Right ventricle myocardium superior (tissue), 1 donor: Measurements from ENCODE around the gene AIG1. TPM values are rescaled to one million over a fixed set of nuclear protein-coding genes. Genes with fewer than 3 reads are reported as not detected.

Experiments used
- ATAC-seq: fragments of 200-7000 bp; cut with Tn5 transposase; one replicate; pipeline ENCODE4 v1.9.1; 2020; ENCODE audit warnings: mild to moderate bottlenecking; ENCODE audit not compliant: poor library complexity
- DNase-seq: peaks from one replicate; pipeline ENCODE4 v3.0.0-alpha.2; 2020
- intact Hi-C: fragments of 100-400 bp; cut with DNase I; formaldehyde crosslinking; loops from one replicate; pipeline ENCODE4 v1.11.2; 2022
- total RNA-seq: library from RNA; stranded (reverse); fragmentation: NEBNext Ultra II Directional; extraction: Animal tissue kit (Norgen Biotek cat#: 25700); gene quantifications from one replicate; pipeline ENCODE4 v1.2.1, GENCODE V29; 2021
- donor health status: DM: no; HTN: yes; CAD: no; lungs with severe emphysema.

Gene AIG1
- total RNA-seq, 1 donor from 2014 or later, result 71.7 TPM

DNA sequence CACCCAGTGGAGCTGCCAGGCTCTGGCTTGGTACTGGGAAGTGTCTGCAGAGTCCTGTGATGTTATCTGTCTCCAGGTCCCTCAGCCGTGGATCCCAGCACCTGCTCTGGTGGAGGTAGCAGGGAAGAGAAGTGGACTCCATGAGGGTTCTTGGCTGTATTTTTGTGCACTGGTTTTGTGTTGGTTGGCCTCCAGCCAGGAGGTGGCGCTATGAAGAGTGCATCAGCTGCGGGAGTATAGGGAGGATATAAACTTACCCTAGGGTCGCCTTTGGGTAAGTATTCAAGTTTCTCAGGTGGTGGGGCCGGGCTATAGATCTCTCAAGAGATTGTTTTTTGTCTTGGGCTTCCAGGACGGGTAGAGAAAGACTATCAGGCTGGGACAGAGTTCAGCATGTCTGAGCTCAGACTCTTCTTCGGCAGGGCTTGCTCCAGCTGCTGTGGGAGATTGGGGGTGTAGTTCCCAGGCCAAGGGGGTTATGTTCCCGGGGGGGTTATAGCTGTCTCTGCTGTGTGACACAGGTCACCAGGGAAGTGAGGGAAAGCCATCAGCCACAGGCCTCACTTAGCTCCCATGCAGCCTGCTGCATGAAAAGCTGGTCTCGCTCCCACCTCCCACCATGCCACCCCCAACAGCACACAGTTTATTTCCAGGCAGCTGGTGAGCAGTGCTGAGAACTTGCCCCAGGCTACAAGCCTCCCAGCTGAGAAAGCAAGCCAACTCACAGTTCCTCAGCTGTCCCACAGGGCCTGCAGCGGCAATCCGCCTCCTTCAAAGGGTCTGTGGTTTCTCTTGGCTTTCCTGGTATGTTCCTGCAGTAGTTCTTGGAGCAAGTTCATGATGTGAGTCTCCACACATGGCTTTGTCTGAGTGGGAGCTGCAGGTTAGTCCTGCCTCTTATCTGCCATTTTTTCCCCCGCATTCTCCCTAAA, 115.7 kb downstream of the AIG1 start:
- no peak for DNase-seq
- intact Hi-C loops, result no loop called here
- ATAC-seq, result no peak

DNA sequence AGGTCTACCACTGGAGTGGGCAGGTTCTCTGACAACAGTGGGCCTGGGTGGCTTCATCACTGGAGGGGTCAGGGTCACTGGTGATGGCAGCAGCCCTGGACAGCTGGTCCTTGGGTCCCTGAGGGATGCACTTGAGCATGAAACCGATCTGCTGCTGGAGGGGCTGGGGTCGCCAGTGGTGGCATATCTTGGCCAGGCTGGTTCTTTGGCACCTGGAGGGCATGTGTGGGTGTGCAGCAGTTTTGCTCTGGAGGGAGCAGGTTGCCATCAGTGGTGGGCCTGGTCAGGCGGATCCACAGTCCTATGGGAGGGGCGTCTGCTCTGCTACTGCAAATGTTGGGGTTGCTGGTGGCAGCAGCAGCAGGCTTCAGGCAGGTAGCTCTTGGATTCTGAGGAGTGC, 117.0 kb downstream of the AIG1 start:
- ATAC-seq, result no peak

DNA sequence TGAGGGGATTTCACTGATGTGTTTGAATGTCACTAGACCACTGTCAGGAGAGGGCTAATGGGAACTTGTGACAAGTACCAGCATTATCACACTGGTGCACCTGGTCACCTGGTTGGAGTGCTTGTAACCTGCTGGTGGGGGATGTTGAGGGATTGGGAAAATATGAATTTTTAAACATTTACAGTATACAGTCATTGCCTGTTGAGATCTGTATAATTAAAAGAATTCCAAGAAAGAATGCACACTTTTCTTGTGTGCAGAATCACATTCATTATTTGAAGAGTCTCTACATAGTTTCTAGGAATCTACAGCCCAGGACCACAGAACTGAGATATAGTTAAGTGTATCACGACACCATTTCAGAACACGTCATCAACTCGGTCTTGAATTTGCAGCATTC, 118.4 kb downstream of the AIG1 start:
- intact Hi-C loops, result no loop called here
- no peak for DNase-seq
- no peak for ATAC-seq

More for the DNA sequence above, 117.0 kb downstream of the AIG1 start:
- DNase-seq, result no peak
- intact Hi-C loops, result no loop called here

DNA sequence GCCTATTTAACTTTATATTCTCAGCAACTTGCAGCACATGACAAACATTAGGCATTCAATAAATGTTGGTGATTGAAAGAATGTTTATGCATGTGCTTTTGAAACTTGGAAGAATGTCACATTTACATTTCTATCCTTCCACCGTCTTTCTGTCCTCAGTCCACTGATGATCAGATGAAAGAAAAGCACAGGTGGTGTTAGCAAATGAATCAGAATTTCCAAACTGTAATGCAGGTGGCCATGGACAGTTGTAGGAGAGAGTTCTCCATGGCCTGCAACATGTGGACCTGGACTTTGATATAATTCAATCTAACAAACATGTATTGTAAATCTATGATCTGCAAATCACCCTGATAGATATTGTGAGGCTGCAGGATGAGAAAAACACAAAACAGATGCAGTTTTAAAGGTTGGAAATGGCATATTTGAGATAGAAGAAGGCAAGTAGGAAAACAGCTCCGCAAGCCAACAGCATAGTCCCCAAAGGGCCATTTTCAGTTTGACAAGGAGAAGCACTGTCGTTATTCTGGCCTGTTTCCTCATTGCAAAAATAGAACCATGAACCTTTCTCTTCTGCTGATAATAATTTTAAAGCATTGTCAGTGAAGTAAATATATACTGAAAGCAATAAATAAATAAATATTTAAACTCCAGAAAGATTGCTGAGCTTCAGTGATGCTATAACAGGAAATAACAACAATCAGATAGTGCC, 119.4 kb downstream of the AIG1 start:
- intact Hi-C loops, result no loop called here
- ATAC-seq (no peak), DNase-seq (no peak)

DNA sequence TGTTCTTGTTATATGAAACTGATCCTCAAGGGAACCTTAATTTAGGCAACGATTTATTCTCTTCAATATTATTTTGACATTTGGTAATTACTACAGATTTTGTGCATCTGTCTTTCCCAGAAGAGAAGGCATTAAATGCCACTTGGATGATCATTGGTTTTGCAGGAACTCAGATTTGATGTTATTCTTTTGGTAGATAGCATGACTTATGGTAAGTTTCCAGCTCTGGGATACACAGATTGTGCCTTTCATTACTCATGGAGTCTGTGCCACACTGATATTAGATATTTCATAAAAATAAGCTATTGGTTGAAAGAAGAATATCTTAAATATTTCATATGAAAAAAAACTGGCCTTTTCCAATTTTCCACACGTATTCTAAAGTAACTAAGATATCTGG, 120.1 kb downstream of the AIG1 start:
- DNase-seq (no peak), ATAC-seq (no peak)
- intact Hi-C loops, result no loop called here

DNA sequence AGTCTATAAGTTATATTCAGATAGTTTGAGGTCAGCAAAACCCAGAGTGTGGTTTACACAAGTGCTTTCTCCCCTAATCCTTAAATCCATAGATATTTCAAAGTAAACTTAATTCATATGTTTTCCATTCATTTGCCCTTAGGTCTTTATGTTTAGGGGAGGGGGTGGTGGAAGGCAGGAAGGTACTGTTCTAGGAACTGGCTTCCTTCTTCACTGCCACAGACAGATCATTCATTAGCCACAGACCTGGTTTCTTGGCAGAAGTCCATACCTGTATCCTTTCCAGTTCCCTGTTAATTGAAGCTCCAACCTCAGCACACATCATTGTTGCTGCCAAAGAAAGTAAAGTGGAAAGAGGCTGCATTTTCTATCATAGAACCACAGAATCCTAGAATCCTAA, 123.0 kb downstream of the AIG1 start:
- ATAC-seq (peak; percentile 59), DNase-seq (no peak)
- intact Hi-C loops, result no loop called here

DNA sequence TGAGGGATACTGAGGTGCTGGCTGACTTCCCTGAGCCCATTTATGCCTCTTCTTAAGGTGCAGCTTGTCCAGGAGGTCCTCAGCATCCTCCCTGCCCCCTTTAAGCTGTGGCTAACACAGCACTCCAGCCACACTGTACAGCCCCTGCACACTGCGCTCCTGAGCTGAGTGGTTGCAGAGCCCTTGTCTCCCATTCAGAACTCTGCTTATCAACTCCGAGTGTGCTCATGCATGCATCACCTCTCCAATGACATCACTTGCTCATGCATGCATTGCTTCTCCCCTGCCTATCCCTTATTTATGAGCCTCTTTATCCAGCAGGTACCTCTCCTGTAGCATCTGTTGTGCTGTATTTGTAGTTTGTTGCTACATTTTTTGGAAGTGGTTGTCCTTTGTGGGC, 124.6 kb downstream of the AIG1 start:
- DNase-seq (no peak), ATAC-seq (no peak)
- intact Hi-C loops, result no loop called here

DNA sequence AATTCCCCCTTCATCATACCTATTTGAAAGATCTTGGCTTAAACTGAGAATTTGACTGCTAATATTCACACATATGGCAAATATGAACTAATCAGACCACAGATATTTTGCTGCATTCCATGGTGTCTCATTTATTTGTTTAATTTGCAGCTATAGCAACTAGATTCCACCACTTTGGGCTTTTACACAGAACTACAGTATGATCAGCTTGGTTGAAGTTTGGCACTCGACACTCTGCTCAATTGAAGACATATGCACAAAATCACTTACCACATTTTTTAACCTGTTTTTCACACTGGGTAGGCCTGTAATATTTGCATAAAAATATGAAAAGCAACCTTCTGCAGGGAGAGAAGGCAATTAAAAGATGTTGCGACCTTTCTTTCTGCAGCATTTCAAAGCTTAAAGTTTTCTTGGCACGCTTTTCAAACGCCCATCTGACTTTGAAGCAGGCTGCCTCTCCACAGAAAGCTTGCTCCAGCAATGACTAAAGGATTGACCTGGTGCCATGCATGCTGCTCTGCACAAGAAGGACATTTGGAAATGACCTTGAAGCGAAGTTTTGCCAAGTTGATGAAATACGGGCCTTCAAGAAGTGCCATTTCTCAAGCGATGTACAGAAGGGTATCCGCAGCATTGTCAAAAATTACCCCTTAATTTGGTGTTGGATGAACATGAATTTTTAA, 126.7 kb downstream of the AIG1 start:
- intact Hi-C loops, result no loop called here
- ATAC-seq (peak; percentile 81), DNase-seq (no peak)

DNA sequence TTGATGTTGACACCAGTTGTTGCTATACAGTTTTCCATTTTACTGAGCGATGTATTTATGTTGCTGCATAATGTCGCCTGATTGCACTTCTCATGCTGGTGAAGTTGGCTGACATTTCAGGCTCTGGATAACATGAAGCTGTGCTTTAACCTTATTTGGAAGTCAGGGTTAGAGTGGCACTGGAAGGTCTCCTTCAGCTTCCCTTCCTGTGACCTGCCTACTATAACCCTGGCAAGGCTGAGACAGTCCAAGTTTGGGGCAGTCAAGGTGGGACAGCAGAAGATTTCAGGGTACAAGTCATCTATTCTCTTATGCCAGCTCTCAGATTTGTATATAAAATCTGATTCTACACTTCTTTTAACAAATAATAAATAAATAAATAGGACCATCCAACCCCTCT, 127.6 kb downstream of the AIG1 start:
- ATAC-seq, result peak; percentile 37
- intact Hi-C loops, result no loop called here
- DNase-seq, result no peak

DNA sequence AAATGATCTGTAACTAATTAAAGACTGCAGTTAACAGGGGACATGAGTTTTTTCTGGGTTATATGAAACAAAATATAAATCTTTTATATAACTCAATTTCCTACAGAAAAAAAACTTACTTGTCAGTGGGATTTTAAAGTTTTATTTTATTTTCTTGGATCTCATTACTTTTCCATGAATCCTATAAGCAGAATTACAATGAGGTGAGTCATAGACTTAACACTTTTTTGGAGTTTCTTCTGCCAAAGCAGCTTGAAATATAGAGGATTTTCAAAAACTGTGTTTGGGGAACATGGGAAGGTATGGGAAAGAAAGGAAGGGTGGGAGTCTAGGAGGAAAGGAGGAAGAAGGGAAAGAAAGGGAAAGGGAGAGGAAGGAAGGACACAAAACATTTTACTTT, 130.7 kb downstream of the AIG1 start:
- no peak for ATAC-seq
- intact Hi-C loops, result no loop called here
- no peak for DNase-seq

DNA sequence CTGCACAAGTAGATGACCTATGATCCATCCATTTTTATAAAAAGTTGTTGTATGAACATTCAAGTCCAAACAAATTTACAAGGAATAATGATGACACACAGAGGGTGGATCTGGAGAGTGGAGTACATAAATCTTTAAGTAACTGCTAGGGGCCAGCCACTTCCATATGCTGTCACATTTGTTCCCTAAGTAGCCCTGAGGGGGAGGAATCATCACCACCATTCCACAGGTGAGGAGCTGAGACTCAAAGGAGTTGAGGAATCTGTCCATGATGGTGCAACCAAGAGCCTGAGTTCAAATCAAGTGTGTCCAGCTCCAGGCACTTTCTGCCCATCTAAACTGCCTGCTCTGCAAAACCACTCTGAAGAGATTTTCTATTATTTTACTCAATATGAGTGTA, 132.1 kb downstream of the AIG1 start:
- ATAC-seq (no peak), DNase-seq (no peak)
- intact Hi-C loops, result no loop called here

DNA sequence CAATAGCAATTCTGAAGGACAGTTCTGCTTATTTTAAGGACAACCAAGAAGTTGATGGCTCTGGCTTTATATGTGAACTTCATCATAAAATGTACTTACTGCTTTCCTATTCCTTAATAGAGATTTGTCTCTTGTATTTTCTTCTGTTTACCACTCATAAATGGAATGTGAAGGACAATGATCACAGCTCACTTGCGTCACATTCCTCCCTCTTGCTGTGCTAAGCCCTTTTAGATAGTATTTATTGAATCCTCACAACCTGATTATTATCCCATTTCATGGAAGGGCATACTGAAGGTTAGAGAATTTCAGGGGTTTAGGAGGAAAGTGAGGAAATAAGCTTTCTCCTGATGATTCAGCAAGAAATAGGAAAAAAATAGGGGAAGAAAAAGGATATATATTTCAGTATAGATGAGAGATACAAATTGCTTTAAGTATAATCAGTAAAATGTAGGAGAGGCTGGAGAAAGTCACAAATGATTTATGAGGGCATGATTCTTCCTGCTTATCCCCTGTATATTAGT, 132.9 kb downstream of the AIG1 start:
- no peak for DNase-seq
- ATAC-seq, result no peak
- intact Hi-C loops, result no loop called here

DNA sequence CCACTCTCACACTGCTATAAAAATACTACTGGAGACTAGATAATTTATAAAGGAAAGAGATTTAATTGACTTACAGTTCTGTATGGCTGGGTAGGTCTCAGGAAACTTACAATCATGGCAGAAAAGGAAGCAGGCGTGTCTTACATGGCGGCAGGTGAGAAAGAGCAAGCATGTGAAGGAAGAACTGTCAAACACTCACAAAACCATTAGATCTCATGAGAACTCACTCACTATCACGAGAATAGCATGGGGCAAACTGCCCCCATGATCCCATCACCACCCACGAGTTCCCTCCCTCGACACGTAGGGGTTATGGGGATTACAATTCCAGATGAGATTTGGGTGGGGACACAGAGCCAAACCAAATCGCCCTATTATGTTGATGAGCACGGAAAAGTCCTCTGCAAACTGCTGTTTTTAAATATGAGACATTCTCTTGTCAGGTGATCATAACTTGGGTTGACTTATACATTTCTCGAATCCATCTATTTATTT, 133.5 kb downstream of the AIG1 start:
- intact Hi-C loops, result no loop called here
- DNase-seq (no peak), ATAC-seq (no peak)

DNA sequence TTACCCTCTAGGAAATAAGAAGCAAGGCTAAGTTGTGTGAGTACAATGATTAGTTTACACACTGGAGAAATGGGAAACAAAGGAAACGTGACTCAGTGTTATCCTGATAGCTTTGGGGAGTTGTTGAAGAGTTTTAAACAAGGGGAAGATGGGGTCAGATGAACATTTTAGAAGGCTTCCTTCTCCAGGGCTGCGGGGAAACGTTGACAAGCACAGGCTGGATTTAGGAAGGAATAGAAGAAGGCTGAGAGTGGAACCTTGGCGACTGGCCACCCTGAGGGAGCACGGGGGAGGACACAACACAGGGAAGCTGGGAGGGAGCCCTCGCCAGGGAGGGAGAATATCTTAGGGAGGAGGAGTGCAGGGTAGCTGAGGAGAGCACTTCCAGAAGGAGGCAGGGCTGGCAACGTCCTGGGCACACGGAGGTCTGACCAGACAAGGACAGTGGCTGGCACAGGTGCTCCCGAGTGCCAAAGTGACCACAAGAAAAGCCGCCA, 134.7 kb downstream of the AIG1 start:
- ATAC-seq, result peak; percentile 38
- intact Hi-C loops, result no loop called here
- DNase-seq, result peak; percentile 49

DNA sequence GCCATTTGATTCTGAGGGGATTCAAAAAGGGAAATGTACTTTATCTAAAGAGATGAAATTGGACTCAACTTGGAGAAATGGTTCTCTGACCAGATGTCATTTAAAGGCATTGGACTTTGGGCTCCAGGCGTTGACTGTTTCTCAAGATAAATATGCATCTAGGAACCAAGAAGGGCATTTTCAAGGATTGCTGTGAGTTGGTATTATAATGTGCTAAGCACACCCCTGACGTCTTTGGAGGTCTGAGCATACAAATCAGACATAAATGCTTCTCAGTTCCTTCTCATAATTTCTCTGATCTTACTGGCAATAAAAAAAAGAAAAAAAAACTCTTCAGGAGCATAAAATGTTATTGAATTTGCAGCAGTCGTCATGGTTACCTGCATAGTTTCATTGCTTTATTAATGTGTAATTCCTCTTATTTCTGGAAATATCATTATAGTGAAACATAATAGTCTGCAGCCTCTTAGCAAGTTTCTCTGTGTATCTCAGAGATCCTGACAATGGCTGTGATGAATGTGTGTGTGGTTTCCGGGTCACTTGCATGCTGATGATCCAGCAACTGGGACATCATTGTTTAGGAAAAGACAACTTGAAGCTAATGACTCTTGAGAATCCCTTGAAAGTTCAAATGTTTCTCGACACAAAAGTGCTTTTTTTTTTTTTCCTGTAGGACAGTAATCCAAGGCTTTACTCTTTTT, 136.0 kb downstream of the AIG1 start:
- ATAC-seq, result no peak
- no peak for DNase-seq
- intact Hi-C loops, result no loop called here

DNA sequence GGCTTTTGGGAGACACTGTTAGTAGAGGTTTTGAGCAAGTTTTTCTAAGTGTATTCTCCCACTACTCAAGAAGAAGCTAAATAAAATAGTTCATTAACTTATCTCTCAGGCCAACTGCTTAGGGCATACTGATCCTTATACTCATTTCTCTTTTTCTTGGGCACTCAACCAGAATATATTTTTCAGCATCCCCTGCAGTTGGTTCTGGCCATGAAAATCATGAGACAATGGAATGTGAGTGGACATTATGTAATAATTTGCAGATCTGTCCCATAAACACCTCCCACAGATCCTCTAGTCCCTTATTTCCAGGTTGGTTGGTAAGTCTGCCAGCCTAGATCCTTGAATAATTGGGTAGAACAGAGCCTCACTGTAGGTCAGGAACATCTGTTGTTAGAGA, 136.7 kb downstream of the AIG1 start:
- no peak for ATAC-seq
- intact Hi-C loops, result no loop called here
- no peak for DNase-seq

DNA sequence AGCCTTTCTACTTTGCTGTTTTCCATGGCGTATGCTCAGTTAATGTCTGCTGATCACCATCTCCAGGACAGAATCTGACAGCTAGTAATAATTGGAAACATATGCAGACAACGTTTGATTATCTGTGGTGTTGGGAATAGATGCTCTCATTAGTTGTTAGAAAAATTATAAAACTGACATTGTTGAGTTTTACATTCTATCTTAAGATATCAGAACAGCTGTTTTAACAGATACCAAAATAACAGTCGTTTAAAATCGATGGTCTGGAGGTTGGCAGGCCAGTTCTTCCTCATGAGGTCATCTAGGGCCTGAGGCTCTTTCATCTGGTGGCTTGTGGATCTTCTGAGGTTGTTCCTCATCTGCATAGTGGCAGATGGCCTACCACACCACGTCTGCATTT, 137.6 kb downstream of the AIG1 start:
- DNase-seq (no peak), ATAC-seq (no peak)
- intact Hi-C loops, result no loop called here

DNA sequence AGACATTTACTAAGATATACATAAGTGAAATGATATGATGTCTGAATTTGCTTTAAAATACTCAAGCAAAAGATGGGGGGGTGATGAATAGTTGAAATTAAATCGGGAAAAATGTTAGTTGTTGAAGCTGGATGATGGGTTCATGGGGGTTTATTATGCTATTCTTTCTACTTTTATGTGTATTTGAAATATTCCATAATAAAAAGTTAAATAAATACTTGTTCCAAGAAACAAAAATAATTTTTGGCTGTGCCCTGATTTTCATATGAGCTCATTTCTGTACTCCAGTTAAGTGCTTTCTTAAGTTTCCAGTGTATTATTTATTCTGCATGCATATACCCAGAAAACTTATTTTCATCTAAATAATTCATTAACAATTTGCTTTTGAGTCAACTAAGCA, 138.6 kb downstream of the AIG1 start:
- DNase-seq, result no peak
- no peak for ATAC-seq

More for the DNA sequence above, 138.6 kb downstream of the AIG1 start:
- intact Hi-C loops, result no loop called here
